ENCODE results near the gene CLEC4E.
"Not testable (repeated sequence)": the region's sequence is repeated elsewhere in the genome, so short reads cannot be mapped to it uniquely, and the experiment has no call there.

CLEC4E gene

DNA sequence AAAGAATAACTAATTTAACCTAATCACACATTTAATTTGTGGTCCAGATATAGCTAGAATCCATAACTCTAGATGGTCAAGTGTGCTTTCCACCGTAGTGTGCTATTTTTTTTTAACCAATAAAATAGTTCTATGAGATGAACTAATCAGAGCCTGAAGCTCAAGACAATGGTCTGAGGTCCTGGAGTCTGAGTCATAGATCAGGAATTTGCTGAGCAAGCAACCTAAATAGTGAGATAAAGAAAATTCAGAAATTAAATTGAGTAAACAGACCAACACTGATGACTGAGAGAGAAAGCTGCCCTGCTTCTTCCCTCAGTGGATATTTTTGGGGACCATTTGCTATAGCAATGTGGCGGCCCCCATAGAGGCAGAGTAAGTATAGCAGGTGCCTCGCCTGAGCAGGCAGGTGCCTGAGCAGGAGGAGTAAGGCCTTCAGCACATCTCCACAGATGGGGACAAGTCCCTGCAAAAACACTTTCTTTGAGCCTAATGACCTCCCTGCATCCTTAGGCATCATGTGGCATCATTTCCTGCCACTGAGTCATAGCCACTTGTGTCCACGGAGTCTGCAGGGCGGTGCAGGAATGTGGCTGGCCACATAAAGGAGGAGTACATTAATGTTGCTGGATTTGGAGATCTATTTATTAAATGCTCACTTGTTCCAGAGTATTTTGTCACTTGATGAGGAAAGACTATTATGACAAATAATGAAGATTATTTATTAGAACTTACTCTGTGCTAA lies 13.9 kb upstream of the CLEC4E start:
- H3K4me1 Mint-ChIP-seq (ENCODE audit: low read depth): peaks cover 3% of the 10 kb centered on the region
- H3K27me3 Mint-ChIP-seq: peaks cover 2% of the 10 kb centered on the region
- no peaks in the 10 kb centered on the region for H3K36me3 Mint-ChIP-seq (ENCODE audit: low read depth)
- H3K27ac Mint-ChIP-seq: no peak overlapping the region
- no peak for DNase-seq
- no peak overlapping the region for H3K4me3 Mint-ChIP-seq
- no peaks in the 10 kb centered on the region for H3K9me3 Mint-ChIP-seq

DNA sequence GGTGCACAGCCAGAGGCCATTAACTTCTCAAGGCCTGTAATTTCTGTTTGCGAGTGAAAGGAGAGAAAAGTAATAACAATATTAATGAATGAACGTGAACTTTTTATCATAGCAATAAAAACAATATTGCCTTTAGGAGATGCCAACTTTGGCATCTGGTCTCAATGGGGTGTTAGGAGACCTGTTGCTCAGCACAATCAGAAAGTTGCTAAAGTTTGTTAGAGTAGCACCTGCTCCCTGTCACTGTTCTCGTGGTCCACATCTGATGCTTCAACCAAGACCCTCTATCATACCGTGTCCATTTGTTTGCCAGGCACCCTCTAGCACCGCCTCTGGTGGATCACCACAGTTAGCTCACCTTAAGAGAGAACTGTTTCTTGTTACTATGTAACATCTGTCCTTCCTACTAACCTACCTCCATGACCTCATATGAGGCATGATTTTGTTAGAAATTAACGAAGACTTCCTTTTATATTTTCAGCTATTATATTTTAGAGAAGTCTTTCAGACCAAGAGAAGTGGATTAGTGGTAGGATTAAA lies 12.5 kb upstream of the CLEC4E start:
- Mint-ChIP-seq H3K4me1 (ENCODE audit: low read depth) (peaks cover 3% of the 10 kb centered on the region), H3K27ac (no peak overlapping the region), H3K27me3 (peaks cover 2% of the 10 kb centered on the region), H3K4me3 (no peak overlapping the region), H3K36me3 (ENCODE audit: low read depth) (no peaks in the 10 kb centered on the region), H3K9me3 (no peaks in the 10 kb centered on the region)
- no peak for DNase-seq

DNA sequence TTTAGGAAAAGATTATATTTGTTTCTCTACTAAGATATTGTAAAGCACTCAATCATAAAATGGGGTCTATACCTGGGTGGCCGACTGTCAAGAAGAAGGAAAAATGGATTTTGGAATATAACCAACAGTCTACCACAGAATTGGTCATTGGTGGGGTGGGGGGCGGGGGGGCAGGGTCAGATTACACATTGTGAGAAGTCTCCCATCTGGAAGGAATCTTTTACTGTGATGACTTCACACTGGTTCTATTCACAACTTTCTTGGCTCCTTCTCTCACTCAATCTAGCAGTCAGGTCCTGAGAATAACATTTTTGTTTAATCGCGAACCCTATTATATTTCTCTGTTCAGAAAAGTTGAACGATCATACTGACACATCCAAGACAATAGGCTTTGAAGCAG lies 8.7 kb upstream of the CLEC4E start:
- peaks cover 3% of the 10 kb centered on the region for H3K4me1 Mint-ChIP-seq (ENCODE audit: low read depth)
- no peaks in the 10 kb centered on the region for H3K36me3 Mint-ChIP-seq (ENCODE audit: low read depth)
- no peaks in the 10 kb centered on the region for H3K9me3 Mint-ChIP-seq
- peaks cover 5% of the 10 kb centered on the region for H3K27me3 Mint-ChIP-seq
- H3K27ac Mint-ChIP-seq: no peak overlapping the region
- no peak for DNase-seq
- H3K4me3 Mint-ChIP-seq: no peak overlapping the region

DNA sequence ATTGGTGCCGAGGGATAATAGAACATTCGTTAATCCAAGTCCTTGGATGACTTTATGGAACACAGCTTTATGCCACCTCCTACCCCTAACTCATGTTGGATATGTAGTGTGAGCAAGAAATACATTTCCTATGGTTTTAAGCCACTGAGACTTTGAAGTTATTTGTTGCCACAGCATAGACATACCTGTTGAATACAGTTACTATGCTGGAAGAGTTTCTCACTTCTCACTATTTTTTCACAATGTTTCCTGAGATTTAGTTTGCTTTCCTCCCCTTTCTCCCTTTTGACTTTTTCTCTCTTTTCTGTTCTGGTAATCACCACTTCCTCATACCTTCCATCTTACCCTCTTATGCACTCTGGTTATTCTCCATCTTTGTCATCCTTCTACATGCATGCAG lies 7.5 kb upstream of the CLEC4E start:
- peaks cover 3% of the 10 kb centered on the region for H3K4me1 Mint-ChIP-seq (ENCODE audit: low read depth)
- H3K27ac Mint-ChIP-seq: no peak overlapping the region

DNA sequence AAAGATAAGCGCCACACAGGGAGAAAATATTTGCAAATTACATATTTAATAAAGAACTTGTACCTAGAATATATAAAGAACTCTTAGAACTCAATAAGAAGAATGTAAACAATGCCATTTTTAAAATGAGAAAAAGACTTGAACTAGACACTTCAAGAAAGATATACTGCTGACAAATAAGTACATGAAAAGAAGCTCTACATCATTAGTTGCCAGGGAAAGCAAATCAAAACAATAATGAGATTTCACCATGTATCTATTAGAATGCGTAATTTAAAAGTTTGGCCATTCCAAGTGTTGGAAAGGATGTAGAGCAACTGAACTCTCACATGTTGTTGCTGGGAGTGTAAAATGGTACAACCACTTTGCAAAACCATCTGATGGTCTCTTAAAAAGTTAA lies 6.9 kb upstream of the CLEC4E start:
- H3K27me3 Mint-ChIP-seq: peaks cover 5% of the 10 kb centered on the region
- H3K36me3 Mint-ChIP-seq (ENCODE audit: low read depth): no peaks in the 10 kb centered on the region
- no peaks in the 10 kb centered on the region for H3K9me3 Mint-ChIP-seq
- H3K27ac Mint-ChIP-seq: no peak overlapping the region
- H3K4me3 Mint-ChIP-seq: no peak overlapping the region
- no peak for DNase-seq
- peaks cover 3% of the 10 kb centered on the region for H3K4me1 Mint-ChIP-seq (ENCODE audit: low read depth)

More for the DNA sequence above, 7.5 kb upstream of the CLEC4E start:
- H3K27me3 Mint-ChIP-seq: peaks cover 5% of the 10 kb centered on the region
- H3K4me3 Mint-ChIP-seq: no peak overlapping the region
- H3K9me3 Mint-ChIP-seq: no peaks in the 10 kb centered on the region
- DNase-seq: no peak
- no peaks in the 10 kb centered on the region for H3K36me3 Mint-ChIP-seq (ENCODE audit: low read depth)

DNA sequence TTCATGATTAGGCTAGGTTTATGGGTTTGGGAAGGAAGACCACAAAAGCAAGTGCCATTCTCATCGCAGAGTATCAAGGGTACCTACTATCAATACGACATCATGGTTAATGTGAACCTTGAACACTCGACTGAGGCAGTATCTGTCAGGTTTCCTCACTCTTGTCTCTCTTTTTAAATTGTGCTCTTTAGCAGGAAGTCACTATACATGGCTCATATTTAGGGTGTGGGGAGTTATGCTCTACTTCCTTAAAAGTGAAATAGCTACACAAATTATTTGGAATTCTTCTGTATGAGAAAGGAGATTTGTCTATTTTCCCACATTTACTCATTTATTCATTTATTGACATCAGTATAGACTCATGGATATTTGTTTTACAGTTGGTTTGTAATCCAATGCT lies 5.9 kb upstream of the CLEC4E start:
- Mint-ChIP-seq H3K27me3 (peaks cover 8% of the 10 kb centered on the region), H3K36me3 (ENCODE audit: low read depth) (no peaks in the 10 kb centered on the region), H3K4me1 (ENCODE audit: low read depth) (peaks cover 7% of the 10 kb centered on the region), H3K9me3 (no peaks in the 10 kb centered on the region), H3K27ac (no peak overlapping the region), H3K4me3 (no peak overlapping the region)
- DNase-seq: no peak

DNA sequence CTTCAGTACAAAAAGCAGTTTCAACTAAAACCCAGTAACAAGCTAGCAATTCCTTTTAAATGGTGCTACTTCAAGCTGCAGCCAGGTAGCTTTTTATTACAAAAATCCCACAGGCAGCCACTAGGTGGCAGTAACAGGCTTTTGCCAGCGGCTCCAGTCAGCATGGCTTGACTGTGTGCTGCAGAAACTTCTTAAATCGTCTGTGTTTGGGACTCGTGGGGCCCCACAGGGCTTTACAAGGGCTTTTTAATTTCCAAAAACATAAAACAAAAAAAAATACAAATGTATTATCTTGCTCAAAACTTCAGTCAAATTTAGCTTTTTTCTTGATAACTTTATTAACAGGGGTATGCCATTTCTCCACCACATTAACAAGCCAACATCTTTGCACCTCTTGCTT lies 3.6 kb upstream of the CLEC4E start:
- H3K27ac Mint-ChIP-seq: no peak overlapping the region
- peaks cover 26% of the 10 kb centered on the region for H3K27me3 Mint-ChIP-seq
- DNase-seq: peak; percentile 68
- H3K9me3 Mint-ChIP-seq: no peaks in the 10 kb centered on the region
- H3K4me1 Mint-ChIP-seq (ENCODE audit: low read depth): peaks cover 10% of the 10 kb centered on the region
- H3K4me3 Mint-ChIP-seq: no peak overlapping the region
- H3K36me3 Mint-ChIP-seq (ENCODE audit: low read depth): no peaks in the 10 kb centered on the region

DNA sequence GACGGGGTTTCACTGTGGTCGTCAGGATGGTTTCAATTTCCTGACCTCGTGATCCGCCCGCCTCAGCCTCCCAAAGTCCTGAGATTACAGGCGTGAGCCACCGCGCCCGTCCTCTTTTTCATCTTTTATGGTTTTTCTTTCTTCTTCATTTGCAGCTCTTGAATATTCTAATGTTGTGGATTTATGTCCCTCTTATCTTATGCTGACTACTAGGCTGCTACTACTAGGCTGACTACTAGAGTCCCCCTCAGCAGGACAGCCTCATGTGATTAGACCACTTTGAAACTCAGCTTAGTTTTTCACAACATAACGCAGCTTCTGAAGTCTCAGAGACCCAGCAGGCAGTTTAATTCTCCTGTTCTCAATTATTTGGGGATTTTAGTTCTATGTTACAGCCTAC lies 857 bp upstream of the CLEC4E start:
- no peak for DNase-seq
- Mint-ChIP-seq H3K36me3 (ENCODE audit: low read depth) (no peaks in the 10 kb centered on the region), H3K27me3 (peaks cover 38% of the 10 kb centered on the region), H3K9me3 (no peaks in the 10 kb centered on the region), H3K4me1 (ENCODE audit: low read depth) (peaks cover 10% of the 10 kb centered on the region), H3K27ac (no peak overlapping the region), H3K4me3 (no peak overlapping the region)

DNA sequence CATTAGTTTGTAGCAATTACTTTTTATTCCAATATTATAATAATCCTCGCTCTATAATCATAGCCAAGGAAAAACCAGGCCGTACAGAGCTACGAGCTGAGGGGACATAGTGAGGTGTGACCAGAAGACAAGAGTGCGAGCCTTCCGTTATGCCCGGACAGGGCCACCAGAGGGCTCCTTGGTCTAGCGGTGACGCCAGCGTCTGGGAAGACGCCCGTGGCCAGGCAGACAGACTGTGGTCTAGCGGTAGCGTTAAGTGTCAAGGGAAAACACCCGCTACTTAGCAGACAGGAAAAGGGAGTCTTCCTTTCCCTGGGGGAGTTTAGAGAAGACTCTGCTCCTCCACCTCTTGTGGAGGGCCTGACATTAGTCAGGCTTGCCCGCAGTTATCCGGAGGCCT lies 2.9 kb downstream of the CLEC4E start:
- H3K4me3 Mint-ChIP-seq; DNase-seq; H3K4me1 Mint-ChIP-seq (ENCODE audit: low read depth); H3K9me3 Mint-ChIP-seq; H3K36me3 Mint-ChIP-seq (ENCODE audit: low read depth); H3K27ac Mint-ChIP-seq: not testable (repeated sequence)
- peaks cover 54% of the 10 kb centered on the region for H3K27me3 Mint-ChIP-seq

DNA sequence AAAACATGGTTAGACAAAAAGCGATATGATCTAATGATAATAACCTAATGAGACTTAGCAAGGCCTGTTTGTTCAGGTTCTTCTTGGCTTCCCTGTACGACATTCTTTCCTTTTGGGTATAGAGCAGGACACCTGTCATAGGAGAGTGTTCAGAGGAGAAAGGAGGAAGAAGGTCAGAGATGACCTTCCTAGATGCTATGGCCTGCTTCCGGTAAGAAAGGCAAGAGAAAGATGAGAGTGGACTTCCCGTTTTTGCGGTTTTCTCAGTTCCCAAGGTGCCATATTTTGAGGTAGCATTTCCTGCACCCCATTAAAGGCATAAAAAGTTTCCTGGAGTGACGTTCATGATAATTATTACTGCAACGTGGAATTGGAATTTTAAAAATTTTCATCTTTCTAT lies 8.7 kb downstream of the CLEC4E start:
- no peaks in the 10 kb centered on the region for H3K9me3 Mint-ChIP-seq
- H3K4me3 Mint-ChIP-seq: no peak overlapping the region
- H3K36me3 Mint-ChIP-seq (ENCODE audit: low read depth): no peaks in the 10 kb centered on the region
- H3K27ac Mint-ChIP-seq: no peak overlapping the region
- no peaks in the 10 kb centered on the region for H3K4me1 Mint-ChIP-seq (ENCODE audit: low read depth)
- no peak for DNase-seq
- H3K27me3 Mint-ChIP-seq: peaks cover 36% of the 10 kb centered on the region

DNA sequence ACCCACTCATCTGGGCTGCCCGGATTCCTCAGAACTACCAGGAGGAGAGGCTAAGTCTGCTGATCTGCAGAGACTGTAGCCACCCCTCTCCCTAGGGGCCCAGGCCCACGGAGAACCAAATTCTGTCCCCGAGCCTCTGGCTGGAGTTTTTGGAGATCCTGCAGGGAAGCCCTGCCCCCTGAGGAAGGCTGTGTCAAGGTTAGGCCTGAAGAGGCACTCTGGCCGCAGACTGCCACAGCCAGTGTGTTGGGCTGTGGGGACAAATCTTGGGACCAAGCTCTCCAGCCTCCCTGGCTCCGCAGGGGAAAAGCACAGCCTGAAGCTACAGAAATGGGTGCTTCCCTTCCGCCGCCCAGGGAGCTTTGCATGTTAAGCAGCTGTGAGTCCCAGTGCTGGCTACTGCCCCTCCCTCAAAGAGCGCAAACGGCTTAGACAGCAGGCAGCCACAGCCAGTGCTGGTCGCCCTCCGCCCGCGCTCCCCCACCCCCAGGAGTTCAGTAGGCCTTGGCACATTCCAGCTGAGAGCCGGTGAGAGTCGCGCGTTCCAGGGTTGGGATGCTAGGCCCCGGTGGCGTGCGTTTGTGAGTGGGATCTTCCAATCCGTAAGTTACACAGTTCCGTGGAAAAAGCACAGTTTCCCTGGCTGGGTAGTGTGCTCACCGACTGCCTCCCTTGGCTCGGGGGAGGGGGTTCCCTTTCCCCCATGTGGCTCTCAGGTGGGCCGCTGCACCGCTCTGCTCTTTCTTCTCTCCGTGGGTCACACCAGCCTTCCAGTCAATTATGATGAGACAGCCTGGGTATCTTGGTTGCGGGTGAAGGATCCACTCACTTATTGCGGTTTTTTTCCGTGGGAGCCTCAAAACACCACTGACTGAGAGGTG lies 13.2 kb downstream of the CLEC4E start:
- H3K36me3 Mint-ChIP-seq (ENCODE audit: low read depth): no peaks in the 10 kb centered on the region
- no peaks in the 10 kb centered on the region for H3K4me1 Mint-ChIP-seq (ENCODE audit: low read depth)
- peaks cover 15% of the 10 kb centered on the region for H3K9me3 Mint-ChIP-seq
- no peak overlapping the region for H3K4me3 Mint-ChIP-seq
- peaks cover 52% of the 10 kb centered on the region for H3K27me3 Mint-ChIP-seq
- DNase-seq: no peak
- no peak overlapping the region for H3K27ac Mint-ChIP-seq

DNA sequence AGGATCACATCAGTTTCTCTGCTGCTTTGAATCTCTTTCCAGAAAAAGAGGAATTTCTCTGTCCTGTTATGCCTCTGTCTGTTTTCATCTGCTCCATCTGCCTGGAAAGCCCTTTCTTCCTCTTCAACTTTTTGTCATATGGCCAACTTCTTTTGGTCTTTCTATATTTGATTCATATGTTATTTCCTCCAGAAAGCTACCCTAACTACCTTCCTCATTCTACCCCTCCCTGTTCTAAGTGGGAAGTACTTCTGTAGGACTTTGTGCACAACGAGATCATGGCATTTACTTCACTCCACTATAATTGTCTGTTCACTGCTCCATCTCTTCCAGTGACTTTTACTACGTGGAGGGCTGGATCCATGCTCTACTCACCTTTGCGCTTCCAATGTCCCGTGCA lies 21.5 kb downstream of the CLEC4E start:
- Mint-ChIP-seq H3K4me3 (no peak overlapping the region), H3K9me3 (peaks cover under 1% of the 10 kb centered on the region), H3K36me3 (ENCODE audit: low read depth) (no peaks in the 10 kb centered on the region), H3K27me3 (peaks cover 50% of the 10 kb centered on the region), H3K4me1 (ENCODE audit: low read depth) (no peaks in the 10 kb centered on the region), H3K27ac (no peak overlapping the region)
- DNase-seq: no peak

DNA sequence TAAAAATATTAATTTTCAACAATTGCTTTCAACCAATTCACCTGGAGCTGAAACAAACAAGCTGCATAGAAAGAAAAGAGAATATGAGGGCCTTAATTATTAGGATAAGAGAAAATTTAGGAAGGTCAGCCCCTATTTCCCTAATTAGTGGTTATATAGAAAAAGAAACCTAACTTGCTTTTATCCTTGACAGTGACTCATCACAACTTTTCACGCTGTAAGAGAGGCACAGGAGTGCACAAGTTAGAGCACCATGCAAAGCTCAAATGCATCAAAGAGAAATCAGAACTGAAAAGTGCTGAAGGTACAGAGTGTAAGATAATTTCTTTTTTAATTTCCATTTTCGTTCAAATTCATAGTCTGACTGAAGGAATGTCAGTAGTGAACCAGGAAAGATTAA lies 22.7 kb downstream of the CLEC4E start:
- no peak overlapping the region for H3K4me3 Mint-ChIP-seq
- H3K9me3 Mint-ChIP-seq: no peaks in the 10 kb centered on the region
- peaks cover 3% of the 10 kb centered on the region for H3K4me1 Mint-ChIP-seq (ENCODE audit: low read depth)
- H3K27me3 Mint-ChIP-seq: peaks cover 46% of the 10 kb centered on the region
- no peak for DNase-seq
- no peak overlapping the region for H3K27ac Mint-ChIP-seq
- H3K36me3 Mint-ChIP-seq (ENCODE audit: low read depth): no peaks in the 10 kb centered on the region

DNA sequence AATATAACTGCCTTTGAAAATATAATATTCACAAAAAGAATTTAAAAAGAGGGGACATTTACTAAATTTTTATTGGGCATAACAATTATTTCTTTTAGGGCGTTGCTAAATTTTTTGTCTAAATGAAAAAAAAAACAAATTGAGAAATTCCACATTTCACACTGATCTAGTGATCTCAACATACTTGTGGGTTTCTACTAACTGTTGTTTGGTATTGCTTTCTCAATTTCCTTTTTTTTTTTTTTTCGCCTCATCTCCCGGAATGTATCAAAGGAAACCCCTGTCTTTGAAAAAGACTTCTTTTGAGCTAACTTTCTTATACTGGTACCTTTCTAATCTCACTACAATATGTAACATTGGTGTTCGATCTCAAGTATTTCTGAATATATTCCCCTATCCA lies 27.4 kb downstream of the CLEC4E start, which contains the start of gene CLEC4D:
CLEC4D (plus strand) TSS at position 248 of the 400 bp plus-strand sequence. CDS start 230 bp downstream, outside the sequence.
- Mint-ChIP-seq H3K4me1 (ENCODE audit: low read depth) (peaks cover 3% of the 10 kb centered on the region), H3K27ac (no peak within 1 kb of the TSS), H3K27me3 (peaks cover 33% of the 10 kb centered on the region), H3K4me3 (no peak within 1 kb of the TSS), H3K9me3 (no peaks in the 10 kb centered on the region), H3K36me3 (ENCODE audit: low read depth) (no peaks in the 10 kb centered on the region)
- DNase-seq: no peak
